Right renal cortex interstitium (tissue), 3 donors: ENCODE results near the gene GABPB2. TPM values are rescaled to one million over a fixed set of nuclear protein-coding genes. Genes with fewer than 3 reads are reported as not detected.

ENCODE experiments used
- DNase-seq, 3 donors: peaks; one replicate each; pipeline ENCODE4 v3.0.0-alpha.2; 2013; ENCODE audit warnings: low read depth in 3 of 3, low spot score in 2 of 3
- polyA plus RNA-seq, 3 donors: library from polyadenylated mRNA; unstranded; fragments of 120-200 nt; gene quantifications; one replicate each; pipeline ENCODE4 v1.2.1, GENCODE V29; 2013; ENCODE audit not compliant: insufficient read length in 3 of 3

Gene GABPB2
- polyA plus RNA-seq, 3 donors = 10.2 to 11.0 (median 10.7) TPM

DNA sequence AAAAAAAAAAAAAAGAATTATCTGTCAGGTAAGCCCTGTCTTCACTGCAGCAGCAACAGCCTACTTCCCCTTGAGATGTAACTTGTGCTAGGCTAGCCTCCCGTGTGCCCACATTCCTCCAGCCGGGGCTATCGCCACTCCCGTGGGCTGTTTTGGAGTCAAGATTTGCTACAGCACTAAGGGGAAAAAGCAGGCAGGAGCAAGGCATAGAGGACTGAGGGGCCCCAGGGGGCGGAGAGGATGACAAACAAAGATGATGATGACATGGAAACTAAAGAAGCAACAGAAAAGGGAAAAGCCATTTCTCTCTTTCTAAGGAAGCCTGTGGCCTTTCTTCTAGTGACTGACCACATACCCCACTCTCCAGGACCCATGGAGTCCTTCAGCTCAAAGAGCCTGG is 87.8 kb downstream of the GABPB2 start:
- no peak for DNase-seq

- no peak for DNase-seq
Measured at GRCh38 chr1:151158751-151159251, 88.2 kb downstream of the GABPB2 start.

GRCh38 chr1:151159373-151159772 is 88.8 kb downstream of the GABPB2 start:
- no peak for DNase-seq

- DNase-seq = peak in 1 of 3 donors; percentile 13
Measured at GRCh38 chr1:151164732-151165280, 94.2 kb downstream of the GABPB2 start.

- no peak for DNase-seq
Measured at GRCh38 chr1:151165281-151165737, 94.7 kb downstream of the GABPB2 start.

- peak; percentile 94 to 99 (median 98) for DNase-seq
Measured at GRCh38 chr1:151165738-151166504, 95.4 kb downstream of the GABPB2 start, which contains the start of the genes LYSMD1 and SCNM1. LYSMD1 (minus strand) TSS chr1:151165902; CDS start chr1:151165258, 644 bp downstream. SCNM1 (plus strand) TSS chr1:151166144; CDS start chr1:151166153, 9 bp downstream.

GRCh38 chr1:151166505-151166956 is 96.0 kb downstream of the GABPB2 start:
- no peak for DNase-seq

GRCh38 chr1:151167116-151167515 is 96.6 kb downstream of the GABPB2 start:
- no peak for DNase-seq

GRCh38 chr1:151171190-151171589 is 100.6 kb downstream of the GABPB2 start:
- no peak for DNase-seq

Other genes with a start within 250 kb of the GABPB2 start
- gene ARNT, start 194.2 kb upstream of the GABPB2 start, polyA plus RNA-seq = 10 to 100 TPM; 54.9 to 56.9 (median 56.6) TPM
- under 1 TPM in 2 of 3 donors, not detected in 1; 0.12 to 0.21 TPM for gene CTXND2, start 183.6 kb upstream of the GABPB2 start, polyA plus RNA-seq
- gene SETDB1, start 144.4 kb upstream of the GABPB2 start, polyA plus RNA-seq = 10 to 100 TPM; 77.4 to 90.5 (median 84.1) TPM
- 100 to 1,000 TPM; 297 to 304 (median 298) TPM for gene CERS2, start 95.9 kb upstream of the GABPB2 start, polyA plus RNA-seq
- gene ANXA9, start 88.5 kb upstream of the GABPB2 start, polyA plus RNA-seq = 10 to 100 TPM; 12.4 to 16.7 (median 15.3) TPM
- gene MINDY1, start 63.9 kb upstream of the GABPB2 start, polyA plus RNA-seq = 10 to 100 TPM; 38.4 to 41.3 (median 39.3) TPM
- 10 to 100 TPM; 49.1 to 51.8 (median 50.2) TPM for gene PRUNE1, start 62.3 kb upstream of the GABPB2 start, polyA plus RNA-seq
- gene BNIPL, start 34.2 kb upstream of the GABPB2 start, polyA plus RNA-seq = 1 to 10 TPM; 1.0 to 2.5 (median 1.7) TPM
- gene C1orf56, start 23.0 kb upstream of the GABPB2 start, polyA plus RNA-seq = 10 to 100 TPM; 11.1 to 11.5 (median 11.3) TPM
- gene CDC42SE1, start 11.1 kb upstream of the GABPB2 start, polyA plus RNA-seq = 10 to 100 TPM; 73.6 to 76.2 (median 73.8) TPM
- 10 to 100 TPM; 23.5 to 25.4 (median 25.1) TPM for gene MLLT11, start 10.4 kb upstream of the GABPB2 start, polyA plus RNA-seq
- gene SEMA6C, start 75.9 kb downstream of the GABPB2 start, polyA plus RNA-seq = 10 to 100 TPM; 20.9 to 22.8 (median 22.3) TPM
- 1 to 10 TPM; 1.2 to 1.5 (median 1.3) TPM for gene TNFAIP8L2, start 85.9 kb downstream of the GABPB2 start, polyA plus RNA-seq
- gene LYSMD1, start 95.1 kb downstream of the GABPB2 start, polyA plus RNA-seq = 10 to 100 TPM; 17.1 to 21.9 (median 18.1) TPM
- 10 to 100 TPM; 37.6 to 38.8 (median 38.5) TPM for gene SCNM1, start 95.4 kb downstream of the GABPB2 start, polyA plus RNA-seq
- gene TMOD4, start 105.2 kb downstream of the GABPB2 start, polyA plus RNA-seq = 1 to 10 TPM in 1 of 3 donors, under 1 TPM in 2; 0.48 to 1.0 (median 0.64) TPM
- gene VPS72, start 119.4 kb downstream of the GABPB2 start, polyA plus RNA-seq = 10 to 100 TPM; 71.1 to 75.7 (median 73.5) TPM
- 10 to 100 TPM; 64.0 to 71.3 (median 65.4) TPM for gene PIP5K1A, start 127.8 kb downstream of the GABPB2 start, polyA plus RNA-seq
- 100 to 1,000 TPM; 170 to 184 (median 183) TPM for gene PSMD4, start 184.0 kb downstream of the GABPB2 start, polyA plus RNA-seq
- gene ZNF687, start 211.5 kb downstream of the GABPB2 start, polyA plus RNA-seq = 10 to 100 TPM; 21.9 to 23.0 (median 22.6) TPM